ENCODE measurements around the gene ZNF774.
"Not testable (repeated sequence)": the region's sequence is repeated elsewhere in the genome, so short reads cannot be mapped to it uniquely, and the experiment has no call there.

ZNF774 gene

GRCh38 chr15:90393040-90393439 is 41.0 kb downstream of the ZNF774 start:
- DNase-seq = no peak

GRCh38 chr15:90394074-90394473 is 42.0 kb downstream of the ZNF774 start:
- DNase-seq = no peak

GRCh38 chr15:90394748-90395442 is 42.8 kb downstream of the ZNF774 start:
- DNase-seq = no peak

GRCh38 chr15:90396321-90396720 is 44.2 kb downstream of the ZNF774 start:
- no peak for DNase-seq

- no peak for DNase-seq
Observed at GRCh38 chr15:90400005-90400758, 48.1 kb downstream of the ZNF774 start.

GRCh38 chr15:90400759-90401314 is 48.8 kb downstream of the ZNF774 start:
- DNase-seq = peak; percentile 94

- DNase-seq = no peak
Observed at GRCh38 chr15:90401495-90401894, 49.4 kb downstream of the ZNF774 start.

- no peak for DNase-seq
Observed at GRCh38 chr15:90402223-90402622, 50.1 kb downstream of the ZNF774 start.

GRCh38 chr15:90402767-90403166 is 50.7 kb downstream of the ZNF774 start:
- DNase-seq = no peak

GRCh38 chr15:90405055-90405607 is 53.0 kb downstream of the ZNF774 start:
- no peak for DNase-seq

- no peak for DNase-seq
Observed at GRCh38 chr15:90407336-90407735, 55.3 kb downstream of the ZNF774 start.

GRCh38 chr15:90407871-90408317 is 55.8 kb downstream of the ZNF774 start:
- DNase-seq = peak; percentile 71

GRCh38 chr15:90408657-90409056 is 56.6 kb downstream of the ZNF774 start:
- no peak for DNase-seq

GRCh38 chr15:90409587-90409986 is 57.5 kb downstream of the ZNF774 start:
- not testable (repeated sequence) for DNase-seq

- not testable (repeated sequence) for DNase-seq
Observed at GRCh38 chr15:90410316-90410715, 58.2 kb downstream of the ZNF774 start.

- no peak for DNase-seq
Observed at GRCh38 chr15:90411176-90411575, 59.1 kb downstream of the ZNF774 start.
